K562 (cell line): ENCODE results near the gene SPAG16. TPM values are rescaled to one million over a fixed set of nuclear protein-coding genes. Genes with fewer than 3 reads are reported as not detected.

Source experiments
- ATAC-seq: fragments of 200-7000 bp; cut with Tn5 transposase; 3 replicates; pipeline ENCODE4 v1.9.1; 2020; ENCODE audit warnings: moderate library complexity
- BruUV-seq: library from RNA; stranded (reverse); fragments of 400-500 nt; replicated peaks from 2 replicates; lab custom pipeline; 2021; lab: Mats Ljungman, UMichigan
- CTCF ChIA-PET: fragments of 300-600 bp; formaldehyde crosslinking; extraction: SDS; loops from one replicate; lab custom pipeline; 2021; ENCODE audit warnings: low intra/inter-chr PET ratio; lab: Yijun Ruan, JAX
- POLR2A ChIA-PET: fragments of 300-600, 350-650 bp; sonication (Branson Sonifier 250); formaldehyde crosslinking; extraction: SDS; loops from one replicate; lab custom pipeline; 2021; ENCODE audit warnings: antibody characterized with exemption, inconsistent platforms; lab: Yijun Ruan, JAX
- DNase-seq, 4 experiments: peaks; one replicate each; pipeline versions ENCODE4 v3.0.0 to v3.0.0-alpha.2; 2011 to 2018; ENCODE audit warnings: low spot score in 3 of 4, mixed read lengths in 3 of 4; ENCODE audit errors: extremely low read depth in 1 of 4
- FAIRE-seq: peaks from 2 replicates; lab custom pipeline; 2011; peaks lifted over from hg19 to GRCh38; lab: Jason Lieb, UNC
- H2AFZ ChIP-seq: 2 replicates; pipeline ENCODE4 v1.6.0; 2011; ENCODE audit warnings: low read depth, low read length, control low read depth, inconsistent platforms
- H3K27ac ChIP-seq: fragments of 200-600 bp; 3 replicates; pipeline ENCODE4 v1.8.0; 2011; ENCODE audit warnings: low read depth, mild to moderate bottlenecking, control low read depth, inconsistent platforms, low read length, moderate library complexity, mixed read lengths; ENCODE audit errors: extremely low read depth
- H3K27me3 ChIP-seq, 2 experiments: fragments of 300-600 bp in 1 of 2; 2 replicates in 1 of 2; 3 replicates in 1 of 2; pipeline versions ENCODE4 v1.6.0 to v1.8.0; 2011; ENCODE audit warnings: inconsistent platforms in 2 of 2, low read length in 2 of 2, mild to moderate bottlenecking in 1 of 2, mixed read lengths in 1 of 2, moderate library complexity in 1 of 2; ENCODE audit not compliant: control insufficient read depth in 2 of 2, insufficient read depth in 2 of 2
- H3K36me3 ChIP-seq: fragments of 300-600 bp; 3 replicates; pipeline ENCODE4 v1.8.0; 2011; ENCODE audit warnings: mild to moderate bottlenecking, low read length, inconsistent platforms; ENCODE audit not compliant: control insufficient read depth, insufficient read depth
- H3K4me1 ChIP-seq, 2 experiments: fragments of 200-600 bp in 1 of 2; replicated peaks in 1 of 2; 2 replicates in 1 of 2; 3 replicates in 1 of 2; pipeline versions ENCODE4 v1.5.1 to v1.8.0; 2011; ENCODE audit warnings: inconsistent platforms in 2 of 2, low read length in 2 of 2, mild to moderate bottlenecking in 1 of 2, mixed read lengths in 1 of 2, moderate library complexity in 1 of 2; ENCODE audit not compliant: control insufficient read depth in 2 of 2, insufficient read depth in 2 of 2
- H3K4me2 ChIP-seq: 2 replicates; pipeline ENCODE4 v1.6.1; 2011; ENCODE audit warnings: low read length, control low read depth, inconsistent platforms, mixed read lengths; ENCODE audit not compliant: insufficient read depth
- H3K4me3 ChIP-seq: fragments of 200-600 bp; sonication (generic), shearing (Covaris generic); 2 replicates; pipeline ENCODE4 v1.5.1; 2016; ENCODE audit warnings: control low read depth, inconsistent platforms
- H3K79me2 ChIP-seq: fragments of 200-600 bp; 3 replicates; pipeline ENCODE4 v1.8.0; 2011; ENCODE audit warnings: low read length, inconsistent platforms; ENCODE audit not compliant: control insufficient read depth, insufficient read depth
- H3K9ac ChIP-seq, 2 experiments: 2 replicates each; pipeline versions ENCODE4 v1.6.0 to v1.6.1; 2011; ENCODE audit warnings: low read depth in 2 of 2, low read length in 2 of 2, control low read depth in 1 of 2, inconsistent platforms in 1 of 2, mild to moderate bottlenecking in 1 of 2, mixed read lengths in 1 of 2; ENCODE audit not compliant: insufficient read depth in 1 of 2
- H3K9me1 ChIP-seq: one replicate; pipeline ENCODE4 v1.6.0; 2011; ENCODE audit warnings: inconsistent platforms, mild to moderate bottlenecking, low read length, moderate library complexity; ENCODE audit not compliant: control insufficient read depth, insufficient read depth
- H3K9me3 ChIP-seq: replicated peaks from 2 replicates; pipeline ENCODE4 v1.5.1; 2011; ENCODE audit warnings: low read depth, low read length, inconsistent platforms; ENCODE audit not compliant: control insufficient read depth, insufficient read depth
- H4K20me1 ChIP-seq: replicated peaks from 2 replicates; pipeline ENCODE4 v1.6.1; 2011; ENCODE audit warnings: low read length, inconsistent platforms, mixed read lengths; ENCODE audit not compliant: control insufficient read depth, insufficient read depth
- HDAC3 ChIP-seq: fragments of 450-650 bp; IDR thresholded peaks from 2 replicates; pipeline ENCODE4 v1.6.1; 2018; ENCODE audit warnings: borderline replicate concordance, mild to moderate bottlenecking, moderate library complexity; ENCODE audit not compliant: partially characterized antibody
- HMG20A ChIP-seq: fragments of 450-650 bp; formaldehyde crosslinking; conservative IDR thresholded peaks from 2 replicates; pipeline ENCODE4 v1.4.0; 2020; ENCODE audit warnings: mild to moderate bottlenecking, mixed read lengths
- PHF20 ChIP-seq: fragments of 450-650 bp; IDR thresholded peaks from 2 replicates; pipeline ENCODE4 v1.6.1; 2018; ENCODE audit not compliant: partially characterized antibody
- SMARCA4 ChIP-seq: fragments of 450-650 bp; IDR thresholded peaks from 2 replicates; pipeline ENCODE4 v1.6.1; 2016
- STAT5A ChIP-seq: IDR thresholded peaks from 2 replicates; pipeline ENCODE4 v1.6.1; 2012; ENCODE audit warnings: low read length, inconsistent platforms, borderline replicate concordance
- ZKSCAN3 ChIP-seq: fragments of 250-450 bp; sonication (Bioruptor Pico); IDR thresholded peaks from 2 replicates; pipeline ENCODE4 v1.4.0; 2020
- WGBS: fragments of 100-300 bp; shearing (Covaris generic); methylation state at CpG from one replicate; pipeline ENCODE4 v1.1.6; 2016; ENCODE audit warnings: low coverage, mixed read lengths; ENCODE audit not compliant: insufficient coverage; ENCODE audit errors: missing lambda C conversion rate; 5-methylcytosine and 5-hydroxymethylcytosine counted together
- in situ Hi-C: fragments of 300-500 bp; cut with MboI; formaldehyde crosslinking; loops from 4 replicates; pipeline ENCODE4 v1.15.0; 2018; ENCODE audit warnings: inconsistent platforms, mixed read lengths
- intact Hi-C: fragments of 100-400 bp; cut with micrococcal nuclease; formaldehyde crosslinking; loops from 2 replicates; pipeline ENCODE4 v1.14.2; 2022
- polyA plus RNA-seq, 8 experiments: library from polyadenylated mRNA; depleted of rRNA in 4 of 8; stranded (reverse) in 5 of 8; unstranded in 3 of 8; fragments of >200 nt; fragmentation: Nextera tagmentation in 2 of 8; fragmentation: Illumina TruSeq in 1 of 8; extraction: Ambion mirVana in 2 of 8; extraction: Trizol in 1 of 8; gene quantifications; 2 replicates each; pipeline versions ENCODE4 v1.2.1 to v1.2.3, GENCODE V29; 2011 to 2014; ENCODE audit warnings: inconsistent platforms in 1 of 8, missing spikeins in 1 of 8
- total RNA-seq, 7 experiments: library from RNA; depleted of rRNA in 6 of 7; stranded (reverse); fragments of >200 nt in 6 of 7; fragmentation: Illumina TruSeq in 2 of 7; extraction: Trizol in 2 of 7; gene quantifications; 2 replicates each; pipeline versions ENCODE4 v1.2.1 to v1.2.3, GENCODE V29; 2011 to 2021; ENCODE audit warnings: low replicate concordance in 1 of 7
- TF ChIP-seq, protein P1 (sequence below): IDR thresholded peaks from 2 replicates; pipeline ENCODE4 v1.6.1; 2014; ENCODE audit warnings: antibody characterized with exemption
- TF ChIP-seq, protein P2 (sequence below): fragments of 450-650 bp; IDR thresholded peaks from 2 replicates; pipeline ENCODE4 v1.6.1; 2017; ENCODE audit warnings: mild to moderate bottlenecking, moderate library complexity
- TF ChIP-seq, protein P3 (sequence below): fragments of 250-450 bp; sonication (Bioruptor Pico); IDR thresholded peaks from 2 replicates; pipeline ENCODE4 v1.6.1; 2021; ENCODE audit warnings: mild to moderate bottlenecking
- TF ChIP-seq, protein P4 (sequence below): fragments of 200-400 bp; formaldehyde crosslinking; IDR thresholded peaks from 2 replicates; pipeline ENCODE4 v1.6.1; 2017; ENCODE audit warnings: mild to moderate bottlenecking, low read depth, low read length, moderate library complexity
- TF ChIP-seq, protein P5 (sequence below): fragments of 450-650 bp; formaldehyde crosslinking; IDR thresholded peaks from 2 replicates; pipeline ENCODE4 v1.4.0; 2022; ENCODE audit warnings: missing genetic modification characterization
- TF ChIP-seq, protein P6 (sequence below): fragments of 450-650 bp; conservative IDR thresholded peaks from 2 replicates; pipeline ENCODE4 v1.6.1; 2016; ENCODE audit warnings: missing genetic modification characterization, low read depth, mild to moderate bottlenecking, control low read depth, missing compliant biosample characterization

The SPAG16 gene
- total and polyA plus RNA-seq, 9 of the 15 experiments (the other 6 are each of a cell fraction or from before 2014, with no cell fraction given): 0.98 to 5.9 (median 3.5) TPM

DNA sequence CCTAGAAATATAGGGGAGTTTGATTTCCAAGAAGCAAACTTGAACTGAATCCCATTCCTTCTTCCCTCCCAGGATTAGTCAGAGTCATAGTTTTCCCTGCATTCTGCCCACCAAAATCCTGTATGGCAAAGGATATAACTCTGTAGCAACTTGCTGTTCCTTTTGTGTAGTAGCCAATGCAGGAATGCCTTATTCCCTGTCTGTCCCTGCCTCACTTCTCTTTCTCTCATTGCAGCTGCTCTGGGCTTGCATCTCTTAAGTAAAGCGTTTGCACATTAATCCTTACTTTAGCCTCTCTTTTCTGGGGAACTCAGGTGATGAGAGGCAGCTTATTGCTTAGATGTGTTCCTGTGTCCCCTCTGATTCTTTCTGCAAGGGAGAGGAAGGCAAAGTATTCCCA is 793.5 kb downstream of the SPAG16 start (continued):
- TF ChIP-seq, protein P1, sequence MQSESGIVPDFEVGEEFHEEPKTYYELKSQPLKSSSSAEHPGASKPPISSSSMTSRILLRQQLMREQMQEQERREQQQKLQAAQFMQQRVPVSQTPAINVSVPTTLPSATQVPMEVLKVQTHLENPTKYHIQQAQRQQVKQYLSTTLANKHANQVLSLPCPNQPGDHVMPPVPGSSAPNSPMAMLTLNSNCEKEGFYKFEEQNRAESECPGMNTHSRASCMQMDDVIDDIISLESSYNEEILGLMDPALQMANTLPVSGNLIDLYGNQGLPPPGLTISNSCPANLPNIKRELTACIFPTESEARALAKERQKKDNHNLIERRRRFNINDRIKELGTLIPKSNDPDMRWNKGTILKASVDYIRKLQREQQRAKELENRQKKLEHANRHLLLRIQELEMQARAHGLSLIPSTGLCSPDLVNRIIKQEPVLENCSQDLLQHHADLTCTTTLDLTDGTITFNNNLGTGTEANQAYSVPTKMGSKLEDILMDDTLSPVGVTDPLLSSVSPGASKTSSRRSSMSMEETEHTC: no peak
- TF ChIP-seq STAT5A: no peak
- no peak for TF ChIP-seq HMG20A
- TF ChIP-seq, protein P2, sequence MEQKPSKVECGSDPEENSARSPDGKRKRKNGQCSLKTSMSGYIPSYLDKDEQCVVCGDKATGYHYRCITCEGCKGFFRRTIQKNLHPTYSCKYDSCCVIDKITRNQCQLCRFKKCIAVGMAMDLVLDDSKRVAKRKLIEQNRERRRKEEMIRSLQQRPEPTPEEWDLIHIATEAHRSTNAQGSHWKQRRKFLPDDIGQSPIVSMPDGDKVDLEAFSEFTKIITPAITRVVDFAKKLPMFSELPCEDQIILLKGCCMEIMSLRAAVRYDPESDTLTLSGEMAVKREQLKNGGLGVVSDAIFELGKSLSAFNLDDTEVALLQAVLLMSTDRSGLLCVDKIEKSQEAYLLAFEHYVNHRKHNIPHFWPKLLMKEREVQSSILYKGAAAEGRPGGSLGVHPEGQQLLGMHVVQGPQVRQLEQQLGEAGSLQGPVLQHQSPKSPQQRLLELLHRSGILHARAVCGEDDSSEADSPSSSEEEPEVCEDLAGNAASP: no peak
- TF ChIP-seq, protein P3, sequence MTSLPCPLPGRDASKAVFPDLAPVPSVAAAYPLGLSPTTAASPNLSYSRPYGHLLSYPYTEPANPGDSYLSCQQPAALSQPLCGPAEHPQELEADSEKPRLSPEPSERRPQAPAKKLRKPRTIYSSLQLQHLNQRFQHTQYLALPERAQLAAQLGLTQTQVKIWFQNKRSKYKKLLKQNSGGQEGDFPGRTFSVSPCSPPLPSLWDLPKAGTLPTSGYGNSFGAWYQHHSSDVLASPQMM (CRISPR knock-in tag): no peak
- TF ChIP-seq SMARCA4: no peak

DNA sequence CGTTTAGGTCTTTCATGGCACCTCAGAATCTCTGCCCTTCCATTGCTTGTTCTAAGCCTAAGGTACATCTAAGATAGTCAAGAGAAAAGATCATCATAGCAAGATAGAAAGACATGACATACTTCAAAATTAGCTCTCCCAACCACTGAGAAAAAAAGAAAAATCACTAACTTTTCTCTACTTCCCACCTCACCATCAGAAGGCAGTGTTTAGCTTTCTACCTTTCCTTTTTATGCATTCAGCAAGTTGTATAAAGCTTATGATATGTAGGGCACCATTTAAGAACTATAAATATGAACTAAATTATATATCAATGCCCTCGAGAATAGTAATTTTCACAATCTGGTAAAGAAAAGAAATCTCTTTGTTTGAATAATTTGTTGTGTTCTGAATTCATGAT is 794.8 kb downstream of the SPAG16 start:
- Histone ChIP-seq H3K9me1 (no peaks in the 10 kb centered on the region), H4K20me1 (no peaks in the 10 kb centered on the region), H3K4me1 (no peaks in the 10 kb centered on the region), H3K36me3 (no peaks in the 10 kb centered on the region), H3K9ac (no peak overlapping the region), H3K4me3 (no peak overlapping the region), H3K9me3 (no peaks in the 10 kb centered on the region), H3K27me3 (no peaks in the 10 kb centered on the region), H3K4me2 (no peak overlapping the region), H2AFZ (no peak overlapping the region), H3K79me2 (no peaks in the 10 kb centered on the region), H3K27ac (no peak overlapping the region)
- intact Hi-C loops: no loop called here
- FAIRE-seq (no peak), DNase-seq (no peak), ATAC-seq (no peak)
- ChIA-PET POLR2A (no interaction called here), CTCF (interaction anchor here (0.6 kb wide), 1 partner anchor 1043 kb away, joined by 6 read pairs; no protein-coding TSS in a partner anchor)
- BruUV-seq: no TSS peak
- TF ChIP-seq, protein P4, sequence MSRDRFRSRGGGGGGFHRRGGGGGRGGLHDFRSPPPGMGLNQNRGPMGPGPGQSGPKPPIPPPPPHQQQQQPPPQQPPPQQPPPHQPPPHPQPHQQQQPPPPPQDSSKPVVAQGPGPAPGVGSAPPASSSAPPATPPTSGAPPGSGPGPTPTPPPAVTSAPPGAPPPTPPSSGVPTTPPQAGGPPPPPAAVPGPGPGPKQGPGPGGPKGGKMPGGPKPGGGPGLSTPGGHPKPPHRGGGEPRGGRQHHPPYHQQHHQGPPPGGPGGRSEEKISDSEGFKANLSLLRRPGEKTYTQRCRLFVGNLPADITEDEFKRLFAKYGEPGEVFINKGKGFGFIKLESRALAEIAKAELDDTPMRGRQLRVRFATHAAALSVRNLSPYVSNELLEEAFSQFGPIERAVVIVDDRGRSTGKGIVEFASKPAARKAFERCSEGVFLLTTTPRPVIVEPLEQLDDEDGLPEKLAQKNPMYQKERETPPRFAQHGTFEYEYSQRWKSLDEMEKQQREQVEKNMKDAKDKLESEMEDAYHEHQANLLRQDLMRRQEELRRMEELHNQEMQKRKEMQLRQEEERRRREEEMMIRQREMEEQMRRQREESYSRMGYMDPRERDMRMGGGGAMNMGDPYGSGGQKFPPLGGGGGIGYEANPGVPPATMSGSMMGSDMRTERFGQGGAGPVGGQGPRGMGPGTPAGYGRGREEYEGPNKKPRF: no peak
- TF ChIP-seq, protein P5, sequence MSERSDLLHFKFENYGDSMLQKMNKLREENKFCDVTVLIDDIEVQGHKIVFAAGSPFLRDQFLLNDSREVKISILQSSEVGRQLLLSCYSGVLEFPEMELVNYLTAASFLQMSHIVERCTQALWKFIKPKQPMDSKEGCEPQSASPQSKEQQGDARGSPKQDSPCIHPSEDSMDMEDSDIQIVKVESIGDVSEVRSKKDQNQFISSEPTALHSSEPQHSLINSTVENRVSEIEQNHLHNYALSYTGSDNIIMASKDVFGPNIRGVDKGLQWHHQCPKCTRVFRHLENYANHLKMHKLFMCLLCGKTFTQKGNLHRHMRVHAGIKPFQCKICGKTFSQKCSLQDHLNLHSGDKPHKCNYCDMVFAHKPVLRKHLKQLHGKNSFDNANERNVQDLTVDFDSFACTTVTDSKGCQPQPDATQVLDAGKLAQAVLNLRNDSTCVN (CRISPR knock-in tag): no peak
- TF ChIP-seq, protein P6, sequence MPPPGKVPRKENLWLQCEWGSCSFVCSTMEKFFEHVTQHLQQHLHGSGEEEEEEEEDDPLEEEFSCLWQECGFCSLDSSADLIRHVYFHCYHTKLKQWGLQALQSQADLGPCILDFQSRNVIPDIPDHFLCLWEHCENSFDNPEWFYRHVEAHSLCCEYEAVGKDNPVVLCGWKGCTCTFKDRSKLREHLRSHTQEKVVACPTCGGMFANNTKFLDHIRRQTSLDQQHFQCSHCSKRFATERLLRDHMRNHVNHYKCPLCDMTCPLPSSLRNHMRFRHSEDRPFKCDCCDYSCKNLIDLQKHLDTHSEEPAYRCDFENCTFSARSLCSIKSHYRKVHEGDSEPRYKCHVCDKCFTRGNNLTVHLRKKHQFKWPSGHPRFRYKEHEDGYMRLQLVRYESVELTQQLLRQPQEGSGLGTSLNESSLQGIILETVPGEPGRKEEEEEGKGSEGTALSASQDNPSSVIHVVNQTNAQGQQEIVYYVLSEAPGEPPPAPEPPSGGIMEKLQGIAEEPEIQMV: no peak
- TF ChIP-seq HDAC3 (no peak), ZKSCAN3 (CRISPR knock-in tag) (no peak), PHF20 (no peak)
- in situ Hi-C loops: no loop called here
- WGBS: 0% methylated on average over 1 of the region's 2 CpGs
